GM12864 (cell line): ENCODE measurements around the gene BFSP1.

Source experiments
- DNase-seq: peaks from one replicate; pipeline ENCODE4 v3.0.0-alpha.2; 2011; ENCODE audit warnings: low read depth
- H3K4me3 ChIP-seq: 2 replicates; pipeline ENCODE4 v1.5.1; 2011; ENCODE audit warnings: mild to moderate bottlenecking, low read depth, low read length, control low read depth
- CTCF ChIP-seq: IDR thresholded peaks from 2 replicates; pipeline ENCODE4 v1.5.1; 2011; ENCODE audit warnings: low read depth, mild to moderate bottlenecking, moderate library complexity, low read length, control low read depth, inconsistent platforms; ENCODE audit errors: missing control alignments

The BFSP1 gene

GRCh38 chr20:17533396-17533795, 2.2 kb upstream of the BFSP1 start:
- H3K4me3 ChIP-seq: no peak overlapping the region
- TF ChIP-seq CTCF: no peak
- no peak for DNase-seq

GRCh38 chr20:17531665-17532025, 466 bp upstream of the BFSP1 start:
- no peak for DNase-seq
- peak overlapping the region; percentile 44 for H3K4me3 ChIP-seq
- no peak for TF ChIP-seq CTCF

GRCh38 chr20:17530153-17530552, 1.0 kb downstream of the BFSP1 start:
- no peak for TF ChIP-seq CTCF
- H3K4me3 ChIP-seq: no peak overlapping the region
- DNase-seq: no peak

- TF ChIP-seq CTCF: no peak
- no peak for DNase-seq
- no peak overlapping the region for H3K4me3 ChIP-seq
Observed at GRCh38 chr20:17529586-17529985, 1.6 kb downstream of the BFSP1 start.

GRCh38 chr20:17525650-17526049, 5.5 kb downstream of the BFSP1 start:
- DNase-seq: no peak
- H3K4me3 ChIP-seq: no peak overlapping the region
- TF ChIP-seq CTCF: no peak

GRCh38 chr20:17525132-17525531, 6.0 kb downstream of the BFSP1 start:
- no peak for DNase-seq
- no peak for TF ChIP-seq CTCF
- H3K4me3 ChIP-seq: no peak overlapping the region

- H3K4me3 ChIP-seq: no peak overlapping the region
- no peak for TF ChIP-seq CTCF
- no peak for DNase-seq
Observed at GRCh38 chr20:17524560-17524959, 6.6 kb downstream of the BFSP1 start.
